HG03196 (cell line): ENCODE results near the gene SLC9A3.
"Not testable (repeated sequence)": the region's sequence is repeated elsewhere in the genome, so short reads cannot be mapped to it uniquely, and the experiment has no call there.

Source experiments
- ATAC-seq: cut with Tn5 transposase; IDR thresholded peaks from one replicate; pipeline ENCODE4 v1.9.1; 2021; ENCODE audit not compliant: unreplicated experiment

The SLC9A3 gene

GRCh38 chr5:478369-478981 is 45.8 kb downstream of the SLC9A3 start:
- no peak for ATAC-seq

DNA sequence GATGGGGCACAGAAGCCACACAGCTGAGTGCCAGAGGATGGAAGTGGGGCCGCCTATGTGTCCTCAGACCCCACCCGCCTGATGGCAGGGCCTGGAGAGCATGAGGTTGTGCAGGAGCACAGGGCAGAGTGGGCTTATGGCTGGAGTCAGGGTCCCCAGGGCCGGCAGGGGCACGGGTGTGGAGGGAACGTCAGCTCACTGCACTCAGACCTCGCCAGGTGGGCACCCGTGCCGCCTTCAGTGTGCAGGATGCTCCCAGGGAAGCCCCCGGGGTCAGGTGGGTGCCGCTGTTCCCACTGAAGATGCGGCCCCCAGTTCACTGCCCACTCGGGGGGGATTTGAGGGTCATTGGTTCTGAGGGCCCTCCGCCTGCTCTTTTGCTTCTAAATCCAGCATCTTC is 46.4 kb downstream of the SLC9A3 start:
- ATAC-seq = no peak

GRCh38 chr5:477247-477646 is 47.0 kb downstream of the SLC9A3 start:
- no peak for ATAC-seq

- no peak for ATAC-seq
These were observed 47.5 kb downstream of the SLC9A3 start for GRCh38 chr5:476814-477175.

- ATAC-seq = no peak
These were observed 48.0 kb downstream of the SLC9A3 start for GRCh38 chr5:476102-476813.

DNA sequence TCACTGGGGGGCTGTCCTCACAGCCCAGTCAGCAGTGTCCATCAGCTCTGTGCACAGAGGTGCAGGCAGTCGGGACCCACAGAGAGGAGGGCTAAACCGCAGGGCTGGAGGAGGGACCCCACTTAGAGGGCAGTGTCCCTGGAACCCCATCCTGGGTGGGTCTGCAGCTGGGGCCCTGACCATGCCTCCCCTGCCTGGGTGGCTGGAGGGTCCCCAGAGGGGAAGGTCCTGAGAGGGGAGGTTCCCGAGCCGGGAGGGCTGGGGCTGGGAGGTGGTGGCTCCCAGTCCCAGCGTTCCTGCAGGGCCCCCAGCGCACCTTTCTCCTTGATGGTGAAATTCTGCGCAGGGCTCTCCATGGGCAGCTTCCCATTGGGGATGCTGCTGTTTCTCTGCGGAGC is 48.5 kb downstream of the SLC9A3 start:
- ATAC-seq = no peak

DNA sequence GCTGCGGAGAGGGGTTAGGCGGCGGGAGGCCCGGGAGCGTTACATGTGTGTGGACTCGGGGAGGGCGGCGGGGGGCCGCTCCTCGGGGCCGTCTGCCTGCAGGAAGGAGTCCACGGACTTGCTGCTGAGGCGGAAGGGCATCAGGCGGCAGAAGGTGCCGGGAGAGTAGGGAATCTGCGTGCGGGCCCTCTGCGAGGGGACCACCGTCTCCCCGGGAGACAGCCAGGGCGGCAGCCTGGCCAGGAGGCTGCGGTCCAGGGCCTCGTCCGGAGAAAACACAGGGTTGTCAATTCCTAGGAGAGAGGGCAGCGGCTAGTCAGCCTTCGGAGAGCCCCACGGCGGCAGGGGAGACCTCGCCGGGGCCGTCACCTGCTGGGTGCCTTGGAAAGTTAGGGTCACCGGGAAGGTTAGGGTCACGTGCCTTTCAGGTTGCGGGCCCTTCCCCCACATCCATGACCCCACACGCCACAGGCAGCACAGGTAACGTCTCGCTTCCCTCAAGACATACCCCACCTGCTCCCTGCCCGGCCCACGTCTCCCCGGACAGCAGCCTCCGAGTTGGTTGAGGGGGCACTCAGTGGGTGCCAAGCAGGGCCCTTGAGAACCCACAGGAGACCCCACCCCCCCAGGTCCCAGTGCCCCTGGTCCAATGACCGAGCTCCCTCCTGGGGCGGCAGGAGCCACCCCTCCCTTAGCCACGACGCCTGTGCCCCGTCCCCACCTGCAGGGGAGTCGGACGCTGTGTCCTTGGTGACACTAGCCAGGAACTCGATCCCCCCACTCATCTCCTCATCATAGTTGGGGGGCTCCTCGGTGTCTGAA is 49.2 kb downstream of the SLC9A3 start:
- no peak for ATAC-seq

GRCh38 chr5:474232-474839 is 49.9 kb downstream of the SLC9A3 start:
- not testable (repeated sequence) for ATAC-seq

GRCh38 chr5:473551-474192 is 50.6 kb downstream of the SLC9A3 start:
- ATAC-seq = peak; percentile 24

DNA sequence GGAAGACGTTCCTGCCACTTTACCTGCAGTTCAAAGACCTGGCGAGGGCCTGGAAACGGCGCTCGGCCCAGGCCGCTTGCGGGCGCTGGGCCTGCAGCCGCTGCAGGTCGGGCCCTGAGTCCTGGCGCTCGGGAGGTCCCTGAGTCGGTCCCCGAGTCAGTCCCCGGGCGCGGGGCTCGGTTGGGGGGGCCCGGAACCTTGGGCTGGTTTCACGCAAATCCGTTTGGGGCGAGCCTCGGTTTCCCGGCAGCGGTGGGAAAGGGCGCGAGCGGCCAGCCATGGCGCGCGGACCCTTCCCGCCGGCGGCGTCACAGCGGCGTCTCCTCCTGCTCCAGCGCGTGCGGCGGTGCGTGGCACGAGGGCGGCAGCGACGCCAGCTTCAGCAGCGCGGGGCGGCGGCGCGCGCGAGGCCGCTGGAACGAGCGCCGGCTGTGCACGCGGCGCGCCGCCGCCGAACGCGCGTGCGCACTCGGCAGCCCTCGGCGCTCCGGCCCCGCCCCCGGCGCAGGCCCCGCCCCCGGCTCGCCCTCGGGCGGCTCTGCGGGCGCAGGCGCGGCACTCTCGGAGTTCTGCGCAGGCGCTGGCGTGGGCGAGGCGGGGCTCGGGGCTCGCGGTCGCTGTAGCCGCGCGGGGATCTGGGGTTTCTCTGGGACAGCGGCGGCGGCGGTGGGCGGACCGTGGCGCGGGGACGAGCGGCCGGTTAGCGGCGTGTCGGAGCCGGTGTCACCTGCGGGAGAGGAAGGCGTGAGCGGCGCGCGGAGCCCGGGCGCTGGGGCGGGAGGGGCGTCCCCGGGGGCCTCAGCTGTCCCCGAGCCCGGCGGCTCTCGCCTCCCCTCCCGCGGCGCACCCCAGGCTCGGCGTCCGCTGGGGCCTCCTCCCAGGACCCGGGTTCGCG is 51.3 kb downstream of the SLC9A3 start:
- peak; percentile 63 for ATAC-seq

- peak; percentile 11 for ATAC-seq
These were observed 52.1 kb downstream of the SLC9A3 start for GRCh38 chr5:472076-472655.

DNA sequence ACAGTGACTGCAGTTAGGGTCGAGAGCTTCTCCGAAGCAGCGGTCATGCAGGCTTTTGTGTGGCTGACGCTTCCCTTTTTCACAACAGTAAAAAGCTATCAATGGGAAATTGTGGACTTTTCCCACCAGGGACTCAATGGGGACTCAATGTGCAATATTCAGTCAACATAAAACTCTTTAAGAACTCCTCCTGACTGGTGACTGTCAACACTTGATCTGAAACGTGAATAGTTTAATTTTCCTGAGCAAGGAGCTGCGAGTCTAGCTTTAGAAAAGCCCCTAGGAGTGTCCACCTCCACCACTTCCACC is 52.5 kb downstream of the SLC9A3 start:
- no peak for ATAC-seq

GRCh38 chr5:470961-471749 is 53.1 kb downstream of the SLC9A3 start:
- ATAC-seq = no peak

DNA sequence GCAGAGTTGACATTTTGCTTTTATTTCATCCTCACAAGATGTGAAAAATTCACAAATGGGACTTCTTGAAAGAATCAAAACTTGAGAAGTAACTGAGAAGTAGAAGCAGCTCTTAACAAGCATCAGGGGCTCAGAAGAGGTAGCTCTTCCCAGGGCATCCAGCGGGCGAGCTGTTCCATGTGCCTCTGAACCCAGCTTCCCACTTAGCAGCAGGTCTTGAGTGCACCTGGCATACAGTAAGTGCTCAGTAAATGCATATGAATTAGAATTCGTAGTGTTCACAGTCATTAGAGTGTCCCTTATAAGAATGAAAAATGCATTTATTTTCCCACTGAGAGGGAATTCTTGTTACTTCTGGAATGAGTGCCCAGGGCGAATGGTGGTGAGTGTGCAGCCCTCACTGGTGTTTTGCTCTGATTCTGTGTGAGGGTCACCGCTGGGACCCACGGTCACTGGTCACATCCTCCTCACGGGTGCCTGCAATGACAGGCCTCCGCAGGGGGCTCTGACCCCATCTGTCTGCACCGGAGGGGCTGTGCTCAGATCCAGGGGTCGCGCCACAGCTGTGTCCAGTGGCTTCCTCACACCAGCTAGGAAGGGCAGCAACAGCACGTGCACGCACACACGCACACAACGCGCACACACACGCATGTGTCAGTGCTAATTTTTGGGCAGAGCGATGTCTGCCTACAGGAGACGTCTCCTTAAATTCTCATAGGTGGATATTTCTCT is 54.3 kb downstream of the SLC9A3 start:
- no peak for ATAC-seq

GRCh38 chr5:468401-468800 is 55.8 kb downstream of the SLC9A3 start:
- no peak for ATAC-seq

DNA sequence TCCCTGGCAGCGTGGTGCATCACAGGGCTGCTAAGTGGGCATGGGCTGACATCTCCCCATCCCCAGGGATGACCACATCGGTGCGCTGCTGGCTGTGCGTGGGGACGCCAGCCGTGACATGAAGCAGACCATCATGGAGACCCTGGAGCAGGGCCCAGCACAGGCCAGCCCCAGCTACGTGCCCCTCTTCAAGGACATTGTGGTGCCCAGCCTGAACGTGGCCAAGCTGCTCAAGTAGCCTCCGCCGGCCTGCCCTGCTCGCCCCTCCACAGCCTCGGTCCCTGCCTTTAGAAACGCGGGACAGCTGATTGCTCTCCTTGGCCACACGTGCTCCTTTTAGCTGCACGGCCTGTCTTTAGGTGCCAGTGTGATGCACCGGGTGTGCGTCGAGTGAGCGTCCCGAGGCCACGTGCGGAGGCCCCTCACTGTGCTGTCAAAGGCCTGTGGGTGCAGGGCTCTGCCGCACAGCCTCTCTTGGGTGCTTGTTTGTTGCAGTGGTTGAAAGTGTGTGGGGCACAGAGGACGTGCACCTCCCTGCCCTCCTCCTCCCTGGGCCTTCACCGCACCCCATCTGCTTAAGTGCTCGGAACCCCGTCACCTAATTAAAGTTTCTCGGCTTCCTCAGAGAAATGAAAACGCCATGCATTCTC is 57.5 kb downstream of the SLC9A3 start:
- no peak for ATAC-seq

DNA sequence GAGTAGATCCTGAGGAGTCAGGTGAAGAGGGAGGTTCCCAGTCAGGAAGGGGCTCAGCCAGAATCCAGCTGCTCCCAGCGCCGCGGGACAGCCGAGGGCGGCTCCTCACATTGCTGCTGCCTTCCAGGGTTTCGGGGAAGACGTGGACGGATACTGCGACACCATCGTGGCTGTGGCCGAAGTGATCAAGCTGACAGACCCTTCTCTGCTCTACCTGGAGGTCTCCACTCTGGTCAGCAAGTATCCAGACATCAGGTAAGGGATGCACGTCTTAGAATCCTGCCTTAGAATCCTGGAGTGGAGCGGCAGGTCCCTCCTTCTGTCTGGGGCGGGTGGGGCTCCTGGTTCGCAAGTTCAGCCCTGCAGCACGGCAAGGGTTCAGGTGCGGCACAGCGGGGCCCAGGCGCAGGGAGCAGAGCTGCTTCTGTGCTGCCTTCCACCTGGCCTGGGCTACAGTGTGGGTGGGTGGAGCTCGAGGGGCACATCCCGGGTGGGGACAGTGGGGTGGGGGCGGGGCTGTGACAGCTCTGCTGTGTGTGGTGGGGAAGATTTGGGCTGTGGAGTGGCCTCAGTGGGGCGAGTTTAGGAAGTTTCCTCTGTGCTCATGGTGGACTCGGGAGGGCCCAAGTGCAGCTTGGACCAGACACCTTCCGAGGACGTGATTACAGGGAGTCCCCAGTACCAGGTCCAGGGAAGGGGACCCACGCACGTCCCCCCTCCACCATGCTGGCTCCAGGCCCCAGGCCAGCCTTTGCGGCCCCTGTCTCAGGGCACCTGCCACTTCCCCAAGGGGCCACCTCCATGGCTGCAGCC is 58.5 kb downstream of the SLC9A3 start:
- no peak for ATAC-seq
